Measurements from ENCODE around the gene KRT26. TPM values are rescaled to one million over a fixed set of nuclear protein-coding genes. Genes with fewer than 3 reads are reported as not detected.
"Not testable (repeated sequence)": the region's sequence is repeated elsewhere in the genome, so short reads cannot be mapped to it uniquely, and the experiment has no call there.

Gene KRT26
- total RNA-seq, 1 experiment from 2014 or later: not detected

DNA sequence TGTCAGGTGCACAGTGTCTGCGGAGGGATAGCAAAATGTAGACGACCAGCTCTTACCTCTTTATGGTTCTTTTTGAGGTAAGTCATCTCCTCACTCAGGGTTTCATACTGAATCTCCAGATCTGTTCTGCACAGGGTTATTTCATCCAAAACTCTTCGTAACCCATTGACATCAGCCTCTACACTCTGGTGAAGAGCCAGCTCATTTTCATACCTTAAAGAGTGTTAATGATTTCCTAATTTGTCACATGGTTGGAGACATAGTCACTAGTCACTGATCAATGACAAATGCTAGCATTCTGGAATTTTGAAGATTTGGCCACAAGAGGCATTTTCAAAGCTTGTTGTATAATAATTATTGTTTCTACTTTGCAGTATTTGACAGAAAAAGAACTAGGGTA lies 18.2 kb downstream of the KRT26 start:
- DNase-seq (ENCODE audit: low spot score): no peak
- ChIA-PET CTCF (no interaction called here), POLR2A (ENCODE audit: low non-redundant PET) (no interaction called here)
- Histone ChIP-seq H3K4me1 (ENCODE audit: insufficient read depth, low read length, poor library complexity, severe bottlenecking) (peaks cover 13% of the 10 kb centered on the region), H3K27ac (ENCODE audit: low read depth, low read length, poor library complexity, severe bottlenecking) (no peak overlapping the region), H3K27me3 (replicated peaks; ENCODE audit: insufficient read depth, low read depth, low read length, poor library complexity) (no peaks in the 10 kb centered on the region), H3K36me3 (ENCODE audit: insufficient read depth, low read length, poor library complexity, severe bottlenecking) (no peaks in the 10 kb centered on the region), H3K9me3 (ENCODE audit: low read depth, low read length, poor library complexity, severe bottlenecking) (no peaks in the 10 kb centered on the region), H3K4me3 (ENCODE audit: low read depth, low read length, poor library complexity, severe bottlenecking) (no peak overlapping the region)
- BruUV-seq (replicated peaks): no TSS peak
- TF ChIP-seq, protein P1, sequence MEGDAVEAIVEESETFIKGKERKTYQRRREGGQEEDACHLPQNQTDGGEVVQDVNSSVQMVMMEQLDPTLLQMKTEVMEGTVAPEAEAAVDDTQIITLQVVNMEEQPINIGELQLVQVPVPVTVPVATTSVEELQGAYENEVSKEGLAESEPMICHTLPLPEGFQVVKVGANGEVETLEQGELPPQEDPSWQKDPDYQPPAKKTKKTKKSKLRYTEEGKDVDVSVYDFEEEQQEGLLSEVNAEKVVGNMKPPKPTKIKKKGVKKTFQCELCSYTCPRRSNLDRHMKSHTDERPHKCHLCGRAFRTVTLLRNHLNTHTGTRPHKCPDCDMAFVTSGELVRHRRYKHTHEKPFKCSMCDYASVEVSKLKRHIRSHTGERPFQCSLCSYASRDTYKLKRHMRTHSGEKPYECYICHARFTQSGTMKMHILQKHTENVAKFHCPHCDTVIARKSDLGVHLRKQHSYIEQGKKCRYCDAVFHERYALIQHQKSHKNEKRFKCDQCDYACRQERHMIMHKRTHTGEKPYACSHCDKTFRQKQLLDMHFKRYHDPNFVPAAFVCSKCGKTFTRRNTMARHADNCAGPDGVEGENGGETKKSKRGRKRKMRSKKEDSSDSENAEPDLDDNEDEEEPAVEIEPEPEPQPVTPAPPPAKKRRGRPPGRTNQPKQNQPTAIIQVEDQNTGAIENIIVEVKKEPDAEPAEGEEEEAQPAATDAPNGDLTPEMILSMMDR (conservative IDR thresholded peaks at IDR 0.05; ENCODE audit: low read depth, low read length): no peak
- no peak for TF ChIP-seq EZH2 (IDR thresholded peaks at IDR 0.05; ENCODE audit: borderline replicate concordance, low read depth, low read length, poor library complexity, severe bottlenecking)
- intact Hi-C loops (cut with micrococcal nuclease; ENCODE audit: unreplicated experiment): no loop called here

DNA sequence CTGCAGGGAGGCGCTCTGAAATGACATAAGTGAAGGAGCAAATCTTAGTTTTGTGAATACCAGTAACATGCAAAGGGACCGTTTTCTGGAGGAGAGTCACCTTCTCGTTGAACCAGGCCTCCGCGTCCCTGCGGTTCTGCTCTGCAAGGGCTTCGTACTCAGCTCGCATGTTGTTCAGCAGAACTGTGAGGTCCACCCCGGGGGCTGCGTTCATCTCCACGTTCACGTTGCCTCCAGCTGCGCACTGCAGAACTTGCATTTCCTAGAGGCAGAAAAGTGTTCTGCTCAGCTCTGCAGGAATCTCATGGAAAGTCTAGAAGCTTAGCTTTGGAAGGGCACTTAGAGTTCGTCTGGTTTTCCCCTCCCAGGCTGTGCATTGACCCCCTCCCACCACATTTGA lies 20.9 kb downstream of the KRT26 start:
- no peak for DNase-seq (ENCODE audit: low spot score)
- Histone ChIP-seq H3K27me3 (replicated peaks; ENCODE audit: insufficient read depth, low read depth, low read length, poor library complexity) (no peaks in the 10 kb centered on the region), H3K4me3 (ENCODE audit: low read depth, low read length, poor library complexity, severe bottlenecking) (no peak overlapping the region), H3K9me3 (ENCODE audit: low read depth, low read length, poor library complexity, severe bottlenecking) (no peaks in the 10 kb centered on the region), H3K4me1 (ENCODE audit: insufficient read depth, low read length, poor library complexity, severe bottlenecking) (peaks cover 13% of the 10 kb centered on the region), H3K27ac (ENCODE audit: low read depth, low read length, poor library complexity, severe bottlenecking) (peak overlapping the region; percentile 16), H3K36me3 (ENCODE audit: insufficient read depth, low read length, poor library complexity, severe bottlenecking) (no peaks in the 10 kb centered on the region)
- TF ChIP-seq EZH2 (IDR thresholded peaks at IDR 0.05; ENCODE audit: borderline replicate concordance, low read depth, low read length, poor library complexity, severe bottlenecking): no peak
- TF ChIP-seq, protein P1 (conservative IDR thresholded peaks at IDR 0.05; ENCODE audit: low read depth, low read length): no peak
- intact Hi-C loops (cut with micrococcal nuclease; ENCODE audit: unreplicated experiment): no loop called here
- BruUV-seq (replicated peaks): no TSS peak
- CTCF ChIA-PET: no interaction called here
- POLR2A ChIA-PET (ENCODE audit: low non-redundant PET): no interaction called here

DNA sequence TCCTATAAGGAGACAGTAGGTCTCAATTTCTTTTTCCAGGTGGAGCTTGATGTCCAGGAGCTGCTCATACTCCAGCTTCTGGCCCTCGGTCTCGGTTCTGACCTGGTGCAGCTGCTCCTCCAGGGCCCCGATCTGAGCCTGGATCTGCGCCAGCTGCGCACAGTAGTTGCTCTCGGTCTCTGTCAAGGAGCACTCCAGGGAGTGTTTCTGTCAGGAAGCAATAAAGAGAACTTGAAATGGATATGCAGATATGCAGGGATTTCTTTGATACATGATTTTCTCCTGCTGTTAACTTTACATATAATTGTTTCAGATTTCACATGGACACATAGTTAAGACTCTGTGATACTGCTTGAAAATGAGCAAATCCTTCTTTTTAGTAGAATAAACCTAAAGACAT lies 21.6 kb downstream of the KRT26 start:
- Histone ChIP-seq H3K9me3 (ENCODE audit: low read depth, low read length, poor library complexity, severe bottlenecking) (no peaks in the 10 kb centered on the region), H3K27me3 (replicated peaks; ENCODE audit: insufficient read depth, low read depth, low read length, poor library complexity) (no peaks in the 10 kb centered on the region), H3K4me1 (ENCODE audit: insufficient read depth, low read length, poor library complexity, severe bottlenecking) (peaks cover 13% of the 10 kb centered on the region), H3K27ac (ENCODE audit: low read depth, low read length, poor library complexity, severe bottlenecking) (peak overlapping the region; percentile 16), H3K4me3 (ENCODE audit: low read depth, low read length, poor library complexity, severe bottlenecking) (no peak overlapping the region), H3K36me3 (ENCODE audit: insufficient read depth, low read length, poor library complexity, severe bottlenecking) (no peaks in the 10 kb centered on the region)
- no TSS peak for BruUV-seq (replicated peaks)
- ChIA-PET POLR2A (ENCODE audit: low non-redundant PET) (no interaction called here), CTCF (interaction anchor here (0.6 kb wide), 1 partner anchor 713 kb away, joined by 3 read pairs; no protein-coding TSS in a partner anchor)
- no peak for TF ChIP-seq EZH2 (IDR thresholded peaks at IDR 0.05; ENCODE audit: borderline replicate concordance, low read depth, low read length, poor library complexity, severe bottlenecking)
- TF ChIP-seq, protein P1 (conservative IDR thresholded peaks at IDR 0.05; ENCODE audit: low read depth, low read length): no peak
- intact Hi-C loops (cut with micrococcal nuclease; ENCODE audit: unreplicated experiment): no loop called here
- DNase-seq (ENCODE audit: low spot score): peak; percentile 63

DNA sequence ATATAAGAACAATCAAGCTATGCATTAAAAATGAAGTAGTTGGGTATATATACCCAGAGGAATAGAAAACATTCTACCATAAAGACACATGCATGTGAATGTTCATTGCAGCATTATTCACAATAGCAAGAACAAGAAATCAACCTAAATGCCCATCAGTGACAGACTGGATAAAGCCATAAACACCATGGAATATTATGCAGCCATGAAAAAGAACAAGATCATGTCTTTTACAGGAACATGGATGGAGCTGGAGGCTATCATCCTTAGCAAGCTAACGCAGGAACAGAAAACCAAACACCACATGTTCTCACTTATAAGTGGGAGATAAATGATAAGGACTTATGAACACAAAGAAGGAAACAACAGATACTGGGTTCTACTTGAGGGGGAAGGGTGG lies 23.3 kb downstream of the KRT26 start:
- CTCF ChIA-PET; POLR2A ChIA-PET (ENCODE audit: low non-redundant PET); BruUV-seq (replicated peaks): not testable (repeated sequence)

More for the DNA sequence above, 23.3 kb downstream of the KRT26 start:
- H3K4me3 ChIP-seq (ENCODE audit: low read depth, low read length, poor library complexity, severe bottlenecking); H3K9me3 ChIP-seq (ENCODE audit: low read depth, low read length, poor library complexity, severe bottlenecking); H3K27ac ChIP-seq (ENCODE audit: low read depth, low read length, poor library complexity, severe bottlenecking); DNase-seq (ENCODE audit: low spot score); H3K27me3 ChIP-seq (replicated peaks; ENCODE audit: insufficient read depth, low read depth, low read length, poor library complexity); intact Hi-C loops (cut with micrococcal nuclease; ENCODE audit: unreplicated experiment); H3K36me3 ChIP-seq (ENCODE audit: insufficient read depth, low read length, poor library complexity, severe bottlenecking): not testable (repeated sequence)
- peaks cover 13% of the 10 kb centered on the region for H3K4me1 ChIP-seq (ENCODE audit: insufficient read depth, low read length, poor library complexity, severe bottlenecking)

All from A673 (cell line).